GM12801 (cell line): ENCODE measurements around the gene SLC35E2B.
"Not testable (repeated sequence)": the region's sequence is repeated elsewhere in the genome, so short reads cannot be mapped to it uniquely, and the experiment has no call there.

Experiments
- CTCF ChIP-seq: IDR thresholded peaks from one replicate; pipeline ENCODE4 v1.5.1; 2011; ENCODE audit warnings: control low read depth; ENCODE audit not compliant: insufficient read length; ENCODE audit errors: extremely low read depth

Gene SLC35E2B

DNA sequence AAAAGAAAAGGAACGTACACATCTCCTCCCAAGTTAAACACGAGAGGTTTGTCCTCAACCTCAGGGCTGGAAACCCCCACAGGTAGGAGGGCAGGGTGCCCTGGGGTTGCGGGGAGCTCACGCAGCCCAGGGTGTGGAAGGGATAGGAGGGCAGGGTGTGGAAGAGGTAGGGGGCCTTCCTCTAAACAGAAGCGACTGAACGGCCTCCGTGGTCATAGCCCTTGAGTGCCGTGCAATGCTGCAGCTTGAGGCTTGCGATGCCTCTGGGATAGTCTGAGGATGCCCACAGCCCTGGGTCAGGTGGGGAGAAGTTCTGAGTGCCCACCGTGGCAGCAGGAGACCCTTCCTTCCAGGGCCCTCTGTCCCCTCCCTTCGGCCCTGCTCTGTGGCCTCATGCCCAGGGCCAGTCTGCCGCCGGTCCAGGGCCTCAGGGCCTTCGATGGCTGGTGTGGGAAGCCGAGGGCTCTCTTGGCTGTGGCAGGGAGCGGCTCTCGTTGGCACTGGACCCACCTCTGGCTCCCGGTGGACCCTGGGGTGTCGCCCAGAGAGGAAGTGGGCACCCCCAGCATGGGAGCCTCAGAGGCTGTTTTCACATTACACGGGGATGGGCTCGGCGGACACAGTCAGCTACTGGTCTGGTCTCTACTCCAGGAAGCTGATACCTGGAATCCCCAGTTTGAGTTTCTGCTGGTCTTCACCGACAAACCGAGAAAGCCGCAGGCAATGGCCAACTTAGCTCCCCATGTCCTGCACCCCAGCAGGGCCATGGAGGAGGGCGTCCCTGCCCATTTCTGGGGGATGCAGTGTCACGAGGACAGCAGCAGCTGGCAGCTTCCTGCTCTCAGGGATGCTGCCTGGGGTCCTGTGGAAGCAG is 27.4 kb downstream of the SLC35E2B start:
- no peak for TF ChIP-seq CTCF

GRCh38 chr1:1658583-1659549 is 33.7 kb downstream of the SLC35E2B start, which contains the start of gene CDK11B:
TSS of gene CDK11B (minus strand) at chr1:1659004. CDS start at chr1:1657485, 1,519 bp downstream.
- not testable (repeated sequence) for TF ChIP-seq CTCF

DNA sequence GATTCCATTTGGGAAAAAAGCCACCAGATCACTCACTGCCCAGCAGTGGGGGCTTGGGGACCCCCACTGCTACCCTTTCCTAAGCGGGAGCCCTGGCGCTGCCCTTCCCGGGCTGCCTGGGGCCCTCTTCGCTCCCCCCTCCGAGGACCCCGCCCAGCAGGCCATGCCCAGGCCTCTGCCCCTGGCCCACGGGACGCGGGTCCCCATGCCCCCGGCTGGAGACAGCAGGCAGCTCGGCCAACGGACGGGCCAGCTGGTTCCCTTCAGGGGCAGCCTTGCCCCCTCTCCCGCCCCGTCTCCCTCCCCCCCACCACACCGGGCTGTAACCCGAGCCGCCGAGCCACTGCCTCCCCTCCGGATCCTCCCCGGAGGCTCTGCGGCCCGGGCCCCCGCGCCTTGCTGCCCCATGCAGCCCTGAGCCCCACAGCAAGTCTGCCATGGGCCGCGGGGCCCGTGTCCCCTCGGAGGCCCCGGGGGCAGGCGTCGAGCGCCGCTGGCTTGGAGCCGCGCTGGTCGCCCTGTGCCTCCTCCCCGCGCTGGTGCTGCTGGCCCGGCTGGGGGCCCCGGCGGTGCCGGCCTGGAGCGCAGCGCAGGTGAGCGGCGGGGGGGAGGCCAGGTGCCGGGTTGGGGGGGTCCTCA is 60.7 kb downstream of the SLC35E2B start, which contains the start of gene MMP23B:
Gene MMP23B, plus strand, starts transcription at position 392 of the 639 bp plus-strand sequence. Its CDS starts 46 bp downstream, at position 438.
- TF ChIP-seq CTCF, result no peak

- TF ChIP-seq CTCF, result no peak
Measured at GRCh38 chr1:1630965-1631781, 61.4 kb downstream of the SLC35E2B start.

GRCh38 chr1:1630191-1630964 is 62.2 kb downstream of the SLC35E2B start:
- TF ChIP-seq CTCF, result no peak
